Hepatocyte (in vitro differentiated cells): ENCODE measurements around the gene SKAP1. TPM values are rescaled to one million over a fixed set of nuclear protein-coding genes. Genes with fewer than 3 reads are reported as not detected.

Source experiments
- DNase-seq: peaks from one replicate; pipeline ENCODE4 v3.0.0-alpha.2; 2016; ENCODE audit warnings: low spot score
- H2AFZ ChIP-seq: fragments of 200-600 bp; sonication (generic); 2 replicates; pipeline ENCODE4 v1.6.0; 2016; ENCODE audit warnings: antibody characterized with exemption, mild to moderate bottlenecking
- H3K27ac ChIP-seq: fragments of 200-600 bp; sonication (generic); 2 replicates; pipeline ENCODE4 v1.5.1; 2016; ENCODE audit warnings: mild to moderate bottlenecking
- H3K27me3 ChIP-seq: fragments of 200-600 bp; sonication (generic); 2 replicates; pipeline ENCODE4 v1.6.1; 2016
- H3K36me3 ChIP-seq: fragments of 200-600 bp; sonication (generic); replicated peaks from 2 replicates; pipeline ENCODE4 v1.5.1; 2016; ENCODE audit warnings: low read depth; ENCODE audit not compliant: insufficient read depth
- H3K4me1 ChIP-seq: fragments of 200-600 bp; sonication (generic); 2 replicates; pipeline ENCODE4 v1.5.1; 2016; ENCODE audit warnings: mild to moderate bottlenecking, moderate library complexity; ENCODE audit not compliant: insufficient read depth
- H3K4me2 ChIP-seq: fragments of 200-600 bp; sonication (generic); 2 replicates; pipeline ENCODE4 v1.6.0; 2016
- H3K4me3 ChIP-seq: fragments of 200-600 bp; sonication (generic); 2 replicates; pipeline ENCODE4 v1.5.1; 2016; ENCODE audit warnings: mild to moderate bottlenecking
- H3K79me2 ChIP-seq: fragments of 200-600 bp; sonication (generic); 2 replicates; pipeline ENCODE4 v1.6.0; 2017; ENCODE audit warnings: mild to moderate bottlenecking
- H3K9me2 ChIP-seq: fragments of 200-600 bp; sonication (generic); replicated peaks from 2 replicates; pipeline ENCODE4 v1.6.0; 2017; ENCODE audit warnings: mild to moderate bottlenecking; ENCODE audit not compliant: insufficient read depth
- H3K9me3 ChIP-seq: fragments of 200-600 bp; sonication (generic); 2 replicates; pipeline ENCODE4 v1.5.1; 2016; ENCODE audit warnings: low read depth, mild to moderate bottlenecking
- H4K20me1 ChIP-seq: fragments of 200-600 bp; sonication (generic); 2 replicates; pipeline ENCODE4 v1.6.0; 2016; ENCODE audit warnings: mild to moderate bottlenecking; ENCODE audit not compliant: insufficient read depth, poor library complexity, severe bottlenecking
- EZH2 ChIP-seq: fragments of 200-600 bp; sonication (generic); IDR thresholded peaks from 2 replicates; pipeline ENCODE4 v1.6.1; 2016; ENCODE audit warnings: antibody characterized with exemption, mild to moderate bottlenecking, borderline replicate concordance
- EZH2phosphoT487 ChIP-seq: fragments of 200-600 bp; sonication (generic); IDR thresholded peaks from one replicate; pipeline ENCODE4 v1.6.1; 2018; ENCODE audit warnings: antibody characterized with exemption, mild to moderate bottlenecking, low read depth, moderate library complexity; ENCODE audit not compliant: unreplicated experiment, severe bottlenecking
- WGBS: methylation state at CpG from one replicate; pipeline ENCODE4 v1.1.6; 2016; ENCODE audit warnings: low lambda C conversion rate; ENCODE audit errors: missing lambda C conversion rate; 5-methylcytosine and 5-hydroxymethylcytosine counted together
- polyA plus RNA-seq: library from polyadenylated mRNA; unstranded; fragments of >200 nt; fragmentation: Nextera tagmentation; extraction: Ambion mirVana; gene quantifications from 2 replicates; pipeline ENCODE4 v1.2.1, GENCODE V29; 2016
- total RNA-seq: library from RNA; depleted of rRNA; stranded (reverse); fragments of >200 nt; gene quantifications from 2 replicates; pipeline ENCODE4 v1.2.3, GENCODE V29; 2014
- TF ChIP-seq, protein P1 (sequence below): fragments of 200-600 bp; sonication (generic); IDR thresholded peaks from 2 replicates; pipeline ENCODE4 v1.5.1; 2016; ENCODE audit warnings: antibody characterized with exemption, mild to moderate bottlenecking; ENCODE audit not compliant: poor library complexity

The SKAP1 gene
- total and polyA plus RNA-seq, 2 experiments from 2014 or later: 1.4 to 3.0 TPM

DNA sequence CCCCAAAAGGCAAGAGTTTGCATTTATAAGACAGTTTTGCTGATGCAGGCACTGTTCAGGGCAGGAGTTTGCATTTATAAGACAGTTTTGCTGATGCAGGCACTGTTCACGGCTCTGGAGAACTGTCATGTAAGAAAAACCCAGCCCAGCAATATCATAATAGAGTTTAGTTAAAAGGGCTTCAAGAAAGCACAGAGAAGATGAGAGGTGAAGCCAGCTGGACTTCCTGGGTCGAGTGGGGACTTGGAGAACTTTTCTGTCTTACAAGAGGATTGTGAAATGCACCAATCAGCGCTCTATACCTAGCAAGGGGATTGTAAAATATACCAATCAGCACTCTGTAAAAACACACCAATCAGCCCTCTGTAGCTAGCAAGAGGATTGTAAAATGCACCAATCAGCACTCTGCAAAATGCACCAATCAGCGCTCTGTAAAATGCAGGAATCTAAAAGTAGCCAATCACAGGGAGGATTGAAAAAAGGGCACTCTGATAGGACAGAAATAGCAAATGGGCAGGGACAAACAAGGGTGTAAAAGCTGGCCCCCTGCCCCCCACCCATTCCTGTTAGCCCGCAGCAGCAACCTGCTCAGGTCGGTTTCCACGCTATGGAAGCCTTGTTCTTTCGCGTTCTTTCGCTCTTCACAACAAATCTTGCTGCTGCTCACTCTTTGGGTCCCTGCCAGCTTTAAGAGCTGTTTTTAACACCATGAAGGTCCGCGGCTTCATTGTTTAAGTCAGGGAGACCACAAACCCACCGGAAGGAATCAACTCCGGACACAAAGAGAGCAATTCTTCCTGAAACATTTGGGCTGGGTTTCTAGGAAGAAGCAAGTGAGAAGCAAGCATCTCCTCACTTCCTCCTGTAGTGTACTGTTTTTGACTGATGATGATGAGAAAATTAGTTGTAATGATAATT, 327.0 kb downstream of the SKAP1 start:
- WGBS: 95% methylated on average over 14 of the region's 14 CpGs
- Histone ChIP-seq H3K9me2 (no peaks in the 10 kb centered on the region), H4K20me1 (peaks cover 19% of the 10 kb centered on the region), H3K79me2 (peaks cover 28% of the 10 kb centered on the region), H3K4me2 (no peak overlapping the region), H3K27ac (no peak overlapping the region), H3K4me1 (peaks cover 7% of the 10 kb centered on the region), H2AFZ (no peak overlapping the region), H3K4me3 (no peak overlapping the region), H3K9me3 (no peaks in the 10 kb centered on the region), H3K36me3 (no peaks in the 10 kb centered on the region), H3K27me3 (no peaks in the 10 kb centered on the region)
- no peak for TF ChIP-seq EZH2phosphoT487
- TF ChIP-seq EZH2: no peak
- TF ChIP-seq, protein P1, sequence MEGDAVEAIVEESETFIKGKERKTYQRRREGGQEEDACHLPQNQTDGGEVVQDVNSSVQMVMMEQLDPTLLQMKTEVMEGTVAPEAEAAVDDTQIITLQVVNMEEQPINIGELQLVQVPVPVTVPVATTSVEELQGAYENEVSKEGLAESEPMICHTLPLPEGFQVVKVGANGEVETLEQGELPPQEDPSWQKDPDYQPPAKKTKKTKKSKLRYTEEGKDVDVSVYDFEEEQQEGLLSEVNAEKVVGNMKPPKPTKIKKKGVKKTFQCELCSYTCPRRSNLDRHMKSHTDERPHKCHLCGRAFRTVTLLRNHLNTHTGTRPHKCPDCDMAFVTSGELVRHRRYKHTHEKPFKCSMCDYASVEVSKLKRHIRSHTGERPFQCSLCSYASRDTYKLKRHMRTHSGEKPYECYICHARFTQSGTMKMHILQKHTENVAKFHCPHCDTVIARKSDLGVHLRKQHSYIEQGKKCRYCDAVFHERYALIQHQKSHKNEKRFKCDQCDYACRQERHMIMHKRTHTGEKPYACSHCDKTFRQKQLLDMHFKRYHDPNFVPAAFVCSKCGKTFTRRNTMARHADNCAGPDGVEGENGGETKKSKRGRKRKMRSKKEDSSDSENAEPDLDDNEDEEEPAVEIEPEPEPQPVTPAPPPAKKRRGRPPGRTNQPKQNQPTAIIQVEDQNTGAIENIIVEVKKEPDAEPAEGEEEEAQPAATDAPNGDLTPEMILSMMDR: no peak
- DNase-seq: no peak

DNA sequence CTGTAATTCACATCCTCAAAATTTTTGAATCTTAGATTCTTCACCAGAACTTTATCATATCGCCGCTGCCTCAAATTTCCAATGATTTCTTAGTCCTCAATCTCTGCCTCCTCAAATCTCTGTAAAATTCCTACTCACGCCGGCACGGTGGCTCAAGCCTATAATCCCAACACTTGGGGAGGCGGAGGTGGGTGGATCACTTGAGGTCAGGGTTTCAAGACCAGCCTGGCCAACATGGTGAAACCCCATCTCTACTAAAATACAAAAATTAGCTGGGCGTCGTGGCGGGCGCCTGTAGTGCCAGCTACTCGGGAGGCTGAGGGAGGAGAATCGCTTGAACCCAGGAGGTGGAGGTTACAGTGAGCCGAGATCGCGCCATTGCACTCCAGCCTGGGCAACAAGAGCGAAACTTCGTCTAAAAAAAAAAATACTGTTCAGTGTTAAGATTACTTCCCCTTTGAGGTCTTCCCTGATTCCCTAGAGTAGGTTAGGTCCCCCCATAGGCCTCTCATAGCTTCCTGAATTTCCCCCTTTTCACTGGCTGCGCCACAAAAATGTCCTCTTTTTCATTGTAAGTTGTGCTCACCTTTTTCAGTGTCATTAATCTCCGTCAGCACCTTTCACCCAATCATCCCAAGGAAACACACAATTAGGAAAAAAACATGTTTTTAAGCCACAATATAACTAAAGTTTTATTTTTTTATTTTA, 327.8 kb downstream of the SKAP1 start:
- no peaks in the 10 kb centered on the region for H3K9me3 ChIP-seq
- peaks cover 25% of the 10 kb centered on the region for H4K20me1 ChIP-seq
- H3K9me2 ChIP-seq: no peaks in the 10 kb centered on the region
- no peak overlapping the region for H3K27ac ChIP-seq
- no peaks in the 10 kb centered on the region for H3K36me3 ChIP-seq
- 91% methylated on average over 19 of the region's 19 CpGs for WGBS
- H2AFZ ChIP-seq: no peak overlapping the region
- TF ChIP-seq EZH2 (no peak), EZH2phosphoT487 (no peak)
- TF ChIP-seq, protein P1: no peak
- H3K27me3 ChIP-seq: no peaks in the 10 kb centered on the region
- H3K4me1 ChIP-seq: peaks cover 7% of the 10 kb centered on the region
- DNase-seq: no peak
- H3K4me2 ChIP-seq: peak overlapping the region; percentile 88
- peaks cover 36% of the 10 kb centered on the region for H3K79me2 ChIP-seq
- H3K4me3 ChIP-seq: peak overlapping the region; percentile 58

DNA sequence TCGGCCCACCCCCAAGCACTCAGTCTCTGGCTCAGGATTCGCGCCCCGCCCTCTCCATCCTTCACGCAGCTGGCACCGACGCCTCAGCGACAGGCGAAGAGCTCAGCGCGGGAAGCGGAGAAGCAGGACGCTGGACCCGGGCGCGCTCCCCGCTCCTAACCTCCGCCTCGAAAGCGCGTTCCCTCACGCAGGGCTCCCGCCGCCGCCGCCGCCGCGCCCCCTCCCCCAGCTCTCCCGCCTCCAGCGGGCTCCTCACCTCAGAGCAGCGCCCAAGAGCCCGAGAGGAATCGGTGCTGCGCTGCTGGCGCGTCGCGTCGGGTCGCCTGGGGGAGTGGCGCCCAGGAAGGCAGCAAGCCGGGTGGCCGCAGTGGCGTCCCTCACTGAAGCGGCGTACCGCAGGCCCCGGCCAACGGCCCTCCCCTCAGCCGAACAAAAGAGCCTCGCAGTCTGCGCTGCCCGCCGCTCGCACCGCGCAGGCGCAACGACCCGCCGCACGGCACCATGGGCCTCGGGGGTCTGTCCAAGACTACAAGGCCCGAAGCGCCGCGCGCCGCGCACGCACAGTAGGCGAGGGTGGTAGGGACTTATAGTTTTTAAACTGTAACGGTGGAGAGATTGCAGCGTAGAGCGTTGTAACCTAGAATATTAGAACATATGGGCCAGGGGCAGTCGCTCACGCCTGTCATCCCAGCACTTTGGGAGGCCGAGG, 328.8 kb downstream of the SKAP1 start, which contains the start of gene CBX1:
TSS of gene CBX1 (minus strand) at position 467 of the 709 bp plus-strand sequence. CDS start 24,474 bp downstream, outside the sequence.
- Histone ChIP-seq H4K20me1 (peaks cover 30% of the 10 kb centered on the region), H3K4me1 (peaks cover 7% of the 10 kb centered on the region), H3K4me2 (peak within 1 kb of the TSS; percentile 88), H3K9me2 (no peaks in the 10 kb centered on the region), H3K4me3 (peak within 1 kb of the TSS; percentile 90), H2AFZ (peak within 1 kb of the TSS; percentile 95), H3K27me3 (no peaks in the 10 kb centered on the region), H3K9me3 (no peaks in the 10 kb centered on the region), H3K27ac (peak within 1 kb of the TSS; percentile 95), H3K79me2 (peaks cover 46% of the 10 kb centered on the region), H3K36me3 (no peaks in the 10 kb centered on the region)
- WGBS: under 1% methylated on average over 62 of the region's 79 CpGs
- TF ChIP-seq EZH2phosphoT487 (no peak), EZH2 (no peak)
- TF ChIP-seq, protein P1: no peak
- peak; percentile 97 for DNase-seq
